Middle frontal gyrus (tissue), 1 donor: ENCODE results near the gene BUD31.
"Not testable (repeated sequence)": the region's sequence is repeated elsewhere in the genome, so short reads cannot be mapped to it uniquely, and the experiment has no call there.

Experiments
- DNase-seq: peaks from one replicate; pipeline ENCODE4 v3.0.0-alpha.2; 2015; ENCODE audit warnings: low spot score; ENCODE audit errors: extremely low spot score

The BUD31 gene

GRCh38 chr7:99429756-99430155 lies 21.0 kb downstream of the BUD31 start:
- no peak for DNase-seq

- not testable (repeated sequence) for DNase-seq
Observed at GRCh38 chr7:99431756-99432540, 23.2 kb downstream of the BUD31 start.

GRCh38 chr7:99433158-99433557 lies 24.4 kb downstream of the BUD31 start:
- DNase-seq: no peak

- DNase-seq: no peak
Observed at GRCh38 chr7:99437946-99438572, 29.3 kb downstream of the BUD31 start.

- DNase-seq: peak; percentile 89
Observed at GRCh38 chr7:99438573-99439480, 30.1 kb downstream of the BUD31 start, which contains the start of the genes CPSF4 and PTCD1. CPSF4 (plus strand) TSS chr7:99438943; CDS start chr7:99439083, 140 bp downstream. PTCD1 (minus strand) TSS chr7:99438798; CDS start chr7:99435242, 3,556 bp downstream.

- DNase-seq: no peak
Observed at GRCh38 chr7:99440195-99440594, 31.4 kb downstream of the BUD31 start.

GRCh38 chr7:99446096-99446495 lies 37.3 kb downstream of the BUD31 start:
- DNase-seq: no peak

GRCh38 chr7:99447943-99448342 lies 39.2 kb downstream of the BUD31 start:
- DNase-seq: no peak

GRCh38 chr7:99448855-99449254 lies 40.1 kb downstream of the BUD31 start:
- DNase-seq: no peak

GRCh38 chr7:99449326-99449725 lies 40.6 kb downstream of the BUD31 start:
- DNase-seq: no peak

GRCh38 chr7:99451936-99452335 lies 43.2 kb downstream of the BUD31 start:
- DNase-seq: no peak

GRCh38 chr7:99452541-99452940 lies 43.8 kb downstream of the BUD31 start:
- DNase-seq: no peak

GRCh38 chr7:99453105-99453504 lies 44.3 kb downstream of the BUD31 start:
- no peak for DNase-seq

GRCh38 chr7:99455874-99456273 lies 47.1 kb downstream of the BUD31 start:
- no peak for DNase-seq

GRCh38 chr7:99456288-99456687 lies 47.5 kb downstream of the BUD31 start:
- DNase-seq: no peak

- DNase-seq: no peak
Observed at GRCh38 chr7:99457050-99457649, 48.4 kb downstream of the BUD31 start.

GRCh38 chr7:99457650-99458493 lies 49.1 kb downstream of the BUD31 start:
- DNase-seq: no peak

- DNase-seq: no peak
Observed at GRCh38 chr7:99459087-99459486, 50.3 kb downstream of the BUD31 start.

- no peak for DNase-seq
Observed at GRCh38 chr7:99460651-99461050, 51.9 kb downstream of the BUD31 start.

- DNase-seq: no peak
Observed at GRCh38 chr7:99461221-99461620, 52.5 kb downstream of the BUD31 start.
